ENCODE measurements around the gene TNFRSF4.

Gene TNFRSF4

DNA sequence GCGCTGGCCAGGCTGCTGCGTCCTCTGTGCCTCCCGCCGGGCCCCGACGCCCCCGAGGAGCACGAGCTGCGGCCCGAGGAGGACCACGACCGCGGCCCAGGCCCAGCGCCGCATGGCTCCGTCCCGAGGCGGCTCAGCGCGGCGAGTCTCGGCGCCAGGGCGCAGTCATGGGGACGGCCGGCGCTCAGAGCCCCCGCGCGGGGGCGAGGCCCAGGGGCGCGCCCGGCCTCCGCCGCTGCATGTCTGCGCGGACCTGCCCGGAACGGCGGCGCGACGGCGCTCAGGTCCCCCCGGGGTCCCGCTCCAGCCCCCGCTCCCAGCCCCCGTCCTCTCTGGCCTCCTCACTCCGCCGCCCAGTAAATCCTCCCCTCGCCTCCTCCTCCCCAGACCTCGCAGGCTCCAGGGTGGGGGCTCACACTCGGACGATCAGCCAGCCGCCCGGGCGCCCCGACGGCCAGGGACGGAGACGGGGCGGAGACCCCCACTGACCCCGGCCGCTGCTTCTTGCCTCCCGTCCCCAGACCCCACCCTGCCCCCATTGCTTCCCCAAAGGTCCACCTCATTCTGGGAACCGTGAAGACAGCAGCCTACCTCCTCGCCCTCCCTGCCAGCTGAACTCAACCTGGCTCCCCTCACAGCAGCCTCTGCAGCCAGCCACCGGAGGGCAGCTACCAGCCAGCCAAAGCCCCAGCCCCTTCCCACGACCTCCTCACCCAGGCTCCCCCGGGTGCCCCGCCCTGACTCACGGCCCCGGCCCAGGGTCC, 32.8 kb upstream of the TNFRSF4 start, which contains the start of gene C1QTNF12:
Gene C1QTNF12 (minus strand): TSS at position 146 of the 764 bp plus-strand sequence. CDS start 32 bp downstream, at position 114.
- Histone ChIP-seq H3K4me2 (ENCODE audit: low read depth, low read length, poor library complexity, severe bottlenecking) (no peak within 1 kb of the TSS), H3K9ac (ENCODE audit: low read depth, low read length, poor library complexity, severe bottlenecking) (no peak within 1 kb of the TSS), H4K20me1 (ENCODE audit: insufficient read depth, low read length, poor library complexity, severe bottlenecking) (no peaks in the 10 kb centered on the region)

DNA sequence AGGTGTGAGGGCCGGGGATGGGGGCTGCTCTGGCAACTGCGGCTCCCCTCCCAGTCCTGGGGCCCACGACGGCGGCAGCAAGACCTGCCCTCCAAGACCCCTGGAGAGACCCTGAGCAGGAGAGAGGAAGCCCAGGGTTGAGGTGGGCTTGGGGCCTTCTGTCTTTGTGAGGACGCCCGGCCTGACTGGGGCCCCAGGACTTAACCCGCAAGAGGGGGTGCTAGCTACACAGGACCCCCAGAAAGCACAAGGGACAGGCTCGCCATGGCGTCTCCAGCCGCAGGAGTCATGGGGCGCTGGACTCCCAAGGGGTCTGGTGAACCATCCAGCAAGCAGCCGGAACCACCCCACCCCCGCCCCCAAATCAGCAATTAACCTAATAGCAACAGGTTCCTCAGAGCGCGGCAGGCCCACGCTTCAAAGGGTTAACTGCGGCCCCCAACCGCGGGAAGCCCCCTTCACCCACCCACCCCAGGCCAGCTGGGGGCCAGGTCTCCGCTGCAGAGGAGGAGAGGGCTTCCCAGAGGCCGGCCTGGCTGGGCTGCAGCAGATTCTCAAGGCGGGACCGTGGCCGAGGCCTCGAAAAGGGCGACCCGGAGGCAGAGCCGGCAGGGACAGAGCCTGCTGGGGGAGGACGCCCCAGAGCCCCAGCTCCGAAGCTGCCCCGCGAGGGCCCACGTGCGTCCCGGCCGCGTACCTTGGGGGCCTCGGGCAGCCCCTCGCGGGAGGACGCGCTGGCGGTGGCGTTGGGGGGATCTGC, 32.0 kb upstream of the TNFRSF4 start:
- TF ChIP-seq CTCF (conservative IDR thresholded peaks at IDR 0.05; ENCODE audit: low read length) (no peak), EZH2phosphoT487 (IDR thresholded peaks at IDR 0.05; ENCODE audit: borderline replicate concordance) (no peak)
- Histone ChIP-seq H3F3A (ENCODE audit: low read depth) (no peaks in the 10 kb centered on the region), H4K20me1 (ENCODE audit: insufficient read depth, low read length, poor library complexity, severe bottlenecking) (no peaks in the 10 kb centered on the region), H3K4me1 (ENCODE audit: insufficient read depth, low read length, poor library complexity, severe bottlenecking) (peaks cover 8% of the 10 kb centered on the region), H3K27me3 (ENCODE audit: insufficient read depth, low read length, poor library complexity, severe bottlenecking) (no peaks in the 10 kb centered on the region), H3K36me3 (ENCODE audit: insufficient read depth, low read length) (no peaks in the 10 kb centered on the region), H3K9me3 (ENCODE audit: insufficient read depth, low read depth, low read length) (no peaks in the 10 kb centered on the region), H2AFZ (ENCODE audit: low read length) (no peak overlapping the region), H3K9me2 (replicated peaks; ENCODE audit: low read depth, low read length) (no peaks in the 10 kb centered on the region), H3K9ac (ENCODE audit: low read depth, low read length, poor library complexity, severe bottlenecking) (no peak overlapping the region), H3K79me2 (ENCODE audit: insufficient read depth, low read length) (no peaks in the 10 kb centered on the region), H3K4me2 (ENCODE audit: low read depth, low read length, poor library complexity, severe bottlenecking) (no peak overlapping the region), H3K4me3 (ENCODE audit: low read length, poor library complexity, severe bottlenecking) (no peak overlapping the region)

More for the DNA sequence above, 32.8 kb upstream of the TNFRSF4 start, which contains the start of gene C1QTNF12:
- no peaks in the 10 kb centered on the region for H3K9me2 ChIP-seq (replicated peaks; ENCODE audit: low read depth, low read length)
- no peak within 1 kb of the TSS for H3K4me3 ChIP-seq (ENCODE audit: low read length, poor library complexity, severe bottlenecking)
- no peaks in the 10 kb centered on the region for H3K27me3 ChIP-seq (ENCODE audit: insufficient read depth, low read length, poor library complexity, severe bottlenecking)
- TF ChIP-seq CTCF (conservative IDR thresholded peaks at IDR 0.05; ENCODE audit: low read length) (no peak; the same call in 1 of the 2 replicates), EZH2phosphoT487 (IDR thresholded peaks at IDR 0.05; ENCODE audit: borderline replicate concordance) (no peak)
- H3K9me3 ChIP-seq (ENCODE audit: insufficient read depth, low read depth, low read length): no peaks in the 10 kb centered on the region
- H2AFZ ChIP-seq (ENCODE audit: low read length): no peak within 1 kb of the TSS
- no peaks in the 10 kb centered on the region for H3K36me3 ChIP-seq (ENCODE audit: insufficient read depth, low read length)
- H3K79me2 ChIP-seq (ENCODE audit: insufficient read depth, low read length): no peaks in the 10 kb centered on the region
- H3F3A ChIP-seq (ENCODE audit: low read depth): no peaks in the 10 kb centered on the region
- peaks cover 13% of the 10 kb centered on the region for H3K4me1 ChIP-seq (ENCODE audit: insufficient read depth, low read length, poor library complexity, severe bottlenecking)

DNA sequence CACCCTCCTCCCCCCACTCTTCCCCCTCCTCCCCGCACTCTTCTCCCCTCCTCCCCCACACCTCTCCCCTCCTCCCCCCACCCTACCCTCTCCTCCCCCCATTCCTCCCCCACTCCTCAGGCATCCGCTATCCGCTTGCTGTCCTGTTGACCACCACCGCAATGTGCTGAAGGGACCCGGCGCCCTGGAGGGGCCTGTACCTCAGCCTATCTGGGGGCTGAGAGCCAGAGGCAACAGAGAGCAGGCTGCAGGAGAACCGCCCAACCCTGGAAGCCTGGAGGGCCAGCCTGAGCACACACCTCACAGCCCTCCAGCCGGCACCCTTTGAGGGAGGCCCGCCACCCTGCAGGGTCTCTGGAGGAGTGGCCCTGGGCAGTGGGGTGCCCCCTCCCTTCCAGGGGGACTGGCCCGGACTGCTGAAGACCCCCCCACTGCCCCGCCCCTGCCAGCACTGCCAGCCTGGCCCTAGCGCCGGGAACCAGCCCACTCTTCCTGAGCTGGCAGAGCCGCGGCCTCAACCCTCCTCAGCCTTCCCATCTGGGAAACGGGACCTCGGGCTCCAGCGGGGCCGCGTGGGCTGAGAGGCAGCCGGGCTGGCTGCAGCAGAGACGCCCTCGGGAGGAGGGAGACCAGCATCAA, 31.3 kb upstream of the TNFRSF4 start:
- H3K9ac ChIP-seq (ENCODE audit: low read depth, low read length, poor library complexity, severe bottlenecking): no peak overlapping the region
- no peaks in the 10 kb centered on the region for H3K27me3 ChIP-seq (ENCODE audit: insufficient read depth, low read length, poor library complexity, severe bottlenecking)
- H3K4me1 ChIP-seq (ENCODE audit: insufficient read depth, low read length, poor library complexity, severe bottlenecking): peaks cover under 1% of the 10 kb centered on the region
- no peaks in the 10 kb centered on the region for H3F3A ChIP-seq (ENCODE audit: low read depth)
- H3K9me2 ChIP-seq (replicated peaks; ENCODE audit: low read depth, low read length): no peaks in the 10 kb centered on the region
- no peak overlapping the region for H3K4me2 ChIP-seq (ENCODE audit: low read depth, low read length, poor library complexity, severe bottlenecking)
- no peaks in the 10 kb centered on the region for H4K20me1 ChIP-seq (ENCODE audit: insufficient read depth, low read length, poor library complexity, severe bottlenecking)
- TF ChIP-seq EZH2phosphoT487 (IDR thresholded peaks at IDR 0.05; ENCODE audit: borderline replicate concordance) (no peak), CTCF (conservative IDR thresholded peaks at IDR 0.05; ENCODE audit: low read length) (no peak)
- H3K79me2 ChIP-seq (ENCODE audit: insufficient read depth, low read length): no peaks in the 10 kb centered on the region
- no peak overlapping the region for H2AFZ ChIP-seq (ENCODE audit: low read length)
- no peaks in the 10 kb centered on the region for H3K9me3 ChIP-seq (ENCODE audit: insufficient read depth, low read depth, low read length)
- H3K4me3 ChIP-seq (ENCODE audit: low read length, poor library complexity, severe bottlenecking): no peak overlapping the region
- no peaks in the 10 kb centered on the region for H3K36me3 ChIP-seq (ENCODE audit: insufficient read depth, low read length)

All from Loucy (cell line).